NT2/D1 (cell line): ENCODE data around the gene REC8.

Experiments used
- DNase-seq: peaks from one replicate; pipeline ENCODE4 v3.0.0-alpha.2; 2011; ENCODE audit warnings: low read depth, low spot score
- H3K27me3 ChIP-seq: 2 replicates; pipeline ENCODE4 v1.6.0; 2011; ENCODE audit warnings: mild to moderate bottlenecking; ENCODE audit not compliant: insufficient read length, insufficient read depth
- H3K36me3 ChIP-seq: 2 replicates; pipeline ENCODE4 v1.6.1; 2011; ENCODE audit warnings: mild to moderate bottlenecking, low read length, mixed read lengths; ENCODE audit not compliant: insufficient read depth, insufficient read length
- H3K4me1 ChIP-seq: 2 replicates; pipeline ENCODE4 v1.5.1; 2011; ENCODE audit not compliant: insufficient read depth, insufficient read length
- H3K4me3 ChIP-seq: 2 replicates; pipeline ENCODE4 v1.5.1; 2011; ENCODE audit warnings: low read depth; ENCODE audit not compliant: insufficient read length
- H3K9ac ChIP-seq: 2 replicates; pipeline ENCODE4 v1.6.0; 2011; ENCODE audit warnings: low read depth; ENCODE audit not compliant: insufficient read length
- H3K9me3 ChIP-seq: 2 replicates; pipeline ENCODE4 v1.5.1; 2011; ENCODE audit warnings: mild to moderate bottlenecking, low read length; ENCODE audit not compliant: insufficient read depth
- SUZ12 ChIP-seq: IDR thresholded peaks from 2 replicates; pipeline ENCODE4 v1.6.1; 2011; ENCODE audit not compliant: insufficient read length, insufficient read depth; ENCODE audit errors: extremely low read depth
- YY1 ChIP-seq: IDR thresholded peaks from 2 replicates; pipeline ENCODE4 v1.6.1; 2011; ENCODE audit not compliant: insufficient read length, insufficient read depth
- ZNF274 ChIP-seq: IDR thresholded peaks from 2 replicates; pipeline ENCODE4 v1.6.1; 2011; ENCODE audit warnings: mild to moderate bottlenecking, low read depth, low read length

Gene REC8

GRCh38 chr14:24171422-24172260 is at the start of gene REC8:
TSS of gene REC8 (plus strand) at chr14:24172080. CDS start at chr14:24172553, 473 bp downstream.
- Histone ChIP-seq H3K36me3 (peaks cover 19% of the 10 kb centered on the region), H3K4me1 (peaks cover 3% of the 10 kb centered on the region), H3K4me3 (peak within 1 kb of the TSS; percentile 45), H3K9me3 (no peaks in the 10 kb centered on the region), H3K27me3 (no peaks in the 10 kb centered on the region), H3K9ac (peak within 1 kb of the TSS; percentile 44)
- peak; percentile 83 for DNase-seq
- TF ChIP-seq SUZ12 (no peak), ZNF274 (no peak), YY1 (no peak)

GRCh38 chr14:24122416-24122815 is 49.5 kb upstream of the REC8 start:
- no peak for TF ChIP-seq YY1
- TF ChIP-seq SUZ12, result no peak
- TF ChIP-seq ZNF274, result no peak
- DNase-seq, result no peak
- Histone ChIP-seq H3K4me1 (no peaks in the 10 kb centered on the region), H3K4me3 (no peak overlapping the region), H3K9me3 (no peaks in the 10 kb centered on the region), H3K36me3 (peaks cover 42% of the 10 kb centered on the region), H3K9ac (no peak overlapping the region), H3K27me3 (no peaks in the 10 kb centered on the region)

GRCh38 chr14:24122898-24123297 is 49.0 kb upstream of the REC8 start:
- no peaks in the 10 kb centered on the region for H3K4me1 ChIP-seq
- DNase-seq, result no peak
- no peaks in the 10 kb centered on the region for H3K27me3 ChIP-seq
- no peak overlapping the region for H3K4me3 ChIP-seq
- TF ChIP-seq SUZ12, result no peak
- TF ChIP-seq ZNF274, result no peak
- TF ChIP-seq YY1, result no peak
- H3K36me3 ChIP-seq, result peaks cover 37% of the 10 kb centered on the region
- no peak overlapping the region for H3K9ac ChIP-seq
- no peaks in the 10 kb centered on the region for H3K9me3 ChIP-seq

- Histone ChIP-seq H3K27me3 (no peaks in the 10 kb centered on the region), H3K9me3 (no peaks in the 10 kb centered on the region), H3K4me3 (no peak overlapping the region), H3K9ac (no peak overlapping the region), H3K4me1 (no peaks in the 10 kb centered on the region), H3K36me3 (peaks cover 29% of the 10 kb centered on the region)
- no peak for DNase-seq
- TF ChIP-seq ZNF274 (no peak), SUZ12 (no peak)
Observed at GRCh38 chr14:24123424-24124417, 48.2 kb upstream of the REC8 start.

GRCh38 chr14:24126939-24127338 is 44.9 kb upstream of the REC8 start:
- no peak overlapping the region for H3K9ac ChIP-seq
- TF ChIP-seq YY1, result no peak
- no peak for TF ChIP-seq ZNF274
- TF ChIP-seq SUZ12, result no peak
- peaks cover 6% of the 10 kb centered on the region for H3K36me3 ChIP-seq
- H3K27me3 ChIP-seq, result no peaks in the 10 kb centered on the region
- no peak for DNase-seq
- H3K9me3 ChIP-seq, result no peaks in the 10 kb centered on the region
- H3K4me1 ChIP-seq, result peaks cover 2% of the 10 kb centered on the region
- no peak overlapping the region for H3K4me3 ChIP-seq

DNA sequence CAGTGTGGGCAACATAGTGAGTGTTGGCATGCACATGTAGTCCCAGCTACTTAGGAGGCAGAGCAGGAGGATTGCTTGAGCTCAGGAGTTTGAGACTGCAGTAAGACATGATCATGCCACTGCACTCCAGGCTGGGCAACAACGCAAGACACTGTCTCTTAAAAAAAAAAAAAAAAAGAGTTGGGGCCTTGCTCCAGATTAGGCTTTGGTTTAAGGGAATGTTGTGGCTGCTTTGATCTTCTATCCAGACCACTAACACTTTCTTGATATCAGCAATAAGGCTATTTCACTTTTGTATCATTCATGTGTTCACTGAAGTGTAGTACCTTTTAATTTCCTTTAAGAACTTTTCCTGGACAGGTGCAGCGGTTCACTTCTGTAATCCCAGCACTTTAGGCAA is 44.2 kb upstream of the REC8 start:
- peaks cover 7% of the 10 kb centered on the region for H3K4me1 ChIP-seq
- no peaks in the 10 kb centered on the region for H3K27me3 ChIP-seq
- H3K9me3 ChIP-seq, result no peaks in the 10 kb centered on the region
- H3K4me3 ChIP-seq, result no peak overlapping the region
- peaks cover 6% of the 10 kb centered on the region for H3K36me3 ChIP-seq
- no peak for TF ChIP-seq ZNF274
- no peak for TF ChIP-seq SUZ12
- no peak for TF ChIP-seq YY1
- no peak overlapping the region for H3K9ac ChIP-seq
- DNase-seq, result no peak

DNA sequence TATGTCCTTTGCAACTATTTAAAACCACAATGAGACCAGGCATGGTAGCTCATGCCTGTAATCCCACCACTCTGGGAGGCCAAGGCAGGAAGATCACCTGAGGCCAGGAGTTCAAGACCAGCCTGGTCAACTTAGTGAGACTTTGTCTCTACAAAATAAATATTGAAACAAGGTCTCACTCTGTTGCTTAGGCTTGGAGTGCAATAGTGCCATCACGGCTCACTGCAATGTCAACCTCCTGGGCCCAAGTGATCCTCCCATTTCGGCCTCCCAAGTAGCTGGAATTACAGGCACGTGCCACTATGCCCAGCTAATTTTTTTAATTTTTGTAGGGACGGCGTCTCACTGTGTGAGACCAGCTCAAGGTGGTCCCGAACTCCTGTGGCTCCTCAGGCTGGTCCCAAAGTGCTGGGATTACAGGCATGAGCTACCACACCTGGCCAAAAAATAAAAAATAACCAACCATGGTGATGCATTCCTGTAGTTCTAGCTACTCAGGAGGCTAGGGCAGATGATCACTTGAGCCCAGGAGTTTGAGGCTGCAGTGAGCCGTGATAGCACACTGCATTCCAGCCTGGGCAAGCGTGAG is 42.4 kb upstream of the REC8 start:
- Histone ChIP-seq H3K4me1 (peaks cover 7% of the 10 kb centered on the region), H3K36me3 (no peaks in the 10 kb centered on the region), H3K27me3 (no peaks in the 10 kb centered on the region), H3K9ac (no peak overlapping the region), H3K9me3 (no peaks in the 10 kb centered on the region), H3K4me3 (no peak overlapping the region)
- no peak for DNase-seq
- TF ChIP-seq YY1 (no peak), ZNF274 (no peak), SUZ12 (no peak)
